ENCODE data around the gene DYNC1H1. TPM values are rescaled to one million over a fixed set of nuclear protein-coding genes. Genes with fewer than 3 reads are reported as not detected.

Gene DYNC1H1
- total RNA-seq, 1 donor from 2014 or later = 265 TPM

DNA sequence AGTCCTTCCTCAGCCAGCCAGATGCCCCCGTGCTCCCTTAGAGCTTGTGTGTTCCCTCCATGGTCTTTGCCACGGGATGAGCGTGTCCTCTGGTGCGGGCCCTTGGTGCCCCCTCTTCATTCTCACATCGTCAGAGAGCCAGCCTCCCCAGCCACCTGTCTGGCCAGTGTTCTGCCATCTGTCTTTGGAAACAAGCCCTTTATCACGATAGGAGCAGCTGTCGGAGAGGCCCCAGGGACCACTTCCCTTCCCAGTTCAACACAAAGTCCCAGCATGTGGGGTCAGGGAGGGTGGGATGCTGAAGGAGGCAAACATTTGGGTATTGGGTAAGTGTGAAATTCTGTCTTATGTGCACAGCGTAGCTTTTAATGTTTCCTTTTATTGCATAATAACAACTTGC, 44.5 kb downstream of the DYNC1H1 start:
- H3K4me3 Mint-ChIP-seq = no peak overlapping the region
- H3K4me1 Mint-ChIP-seq = no peaks in the 10 kb centered on the region
- no peaks in the 10 kb centered on the region for H3K27me3 Mint-ChIP-seq
- intact Hi-C loops (cut with micrococcal nuclease) = no loop called here
- no peak for DNase-seq
- no peak overlapping the region for H3K27ac Mint-ChIP-seq
- peaks cover 80% of the 10 kb centered on the region for H3K36me3 Mint-ChIP-seq (ENCODE audit: low read depth)
- H3K9me3 Mint-ChIP-seq = no peaks in the 10 kb centered on the region

DNA sequence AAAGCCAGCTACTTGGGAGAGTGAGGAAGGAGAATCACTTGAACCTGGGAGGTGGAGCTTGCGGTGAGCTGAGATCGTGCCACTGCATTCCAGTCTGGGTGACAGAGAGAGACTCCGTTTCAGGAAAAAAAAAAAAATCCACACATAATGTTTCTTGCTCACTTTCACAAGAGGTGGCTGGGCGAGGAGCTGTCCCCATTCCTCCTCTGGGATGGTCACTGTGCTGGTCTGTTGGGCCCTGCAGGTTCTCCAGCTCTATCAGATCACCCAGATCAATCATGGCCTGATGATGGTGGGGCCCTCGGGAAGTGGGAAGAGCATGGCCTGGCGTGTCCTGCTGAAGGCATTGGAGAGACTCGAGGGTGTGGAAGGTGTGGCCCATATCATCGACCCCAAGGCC, 47.3 kb downstream of the DYNC1H1 start:
- H3K27me3 Mint-ChIP-seq = no peaks in the 10 kb centered on the region
- intact Hi-C loops (cut with micrococcal nuclease) = no loop called here
- no peak overlapping the region for H3K27ac Mint-ChIP-seq
- no peak for DNase-seq
- peaks cover 84% of the 10 kb centered on the region for H3K36me3 Mint-ChIP-seq (ENCODE audit: low read depth)
- H3K4me3 Mint-ChIP-seq = no peak overlapping the region
- no peaks in the 10 kb centered on the region for H3K4me1 Mint-ChIP-seq
- no peaks in the 10 kb centered on the region for H3K9me3 Mint-ChIP-seq

DNA sequence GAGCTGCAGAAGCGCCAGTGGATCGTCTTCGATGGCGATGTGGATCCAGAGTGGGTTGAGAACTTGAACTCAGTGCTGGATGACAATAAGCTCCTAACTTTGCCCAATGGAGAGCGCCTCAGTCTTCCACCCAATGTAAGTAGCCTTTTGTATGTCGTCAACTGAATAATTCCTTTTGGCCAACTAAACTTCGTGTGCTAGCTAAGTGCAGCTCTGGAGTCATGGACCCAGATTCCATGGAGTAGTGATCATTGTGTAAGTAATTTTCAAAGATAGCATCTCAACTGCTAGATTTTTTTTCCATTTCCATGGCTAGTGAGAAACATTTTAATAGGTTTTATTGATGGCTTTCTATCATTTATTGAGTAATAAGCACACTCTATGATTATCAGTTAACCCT, 48.0 kb downstream of the DYNC1H1 start:
- Mint-ChIP-seq H3K36me3 (ENCODE audit: low read depth) (peaks cover 84% of the 10 kb centered on the region), H3K4me1 (no peaks in the 10 kb centered on the region), H3K27me3 (no peaks in the 10 kb centered on the region), H3K27ac (no peak overlapping the region), H3K9me3 (no peaks in the 10 kb centered on the region), H3K4me3 (no peak overlapping the region)
- intact Hi-C loops (cut with micrococcal nuclease) = no loop called here
- no peak for DNase-seq

DNA sequence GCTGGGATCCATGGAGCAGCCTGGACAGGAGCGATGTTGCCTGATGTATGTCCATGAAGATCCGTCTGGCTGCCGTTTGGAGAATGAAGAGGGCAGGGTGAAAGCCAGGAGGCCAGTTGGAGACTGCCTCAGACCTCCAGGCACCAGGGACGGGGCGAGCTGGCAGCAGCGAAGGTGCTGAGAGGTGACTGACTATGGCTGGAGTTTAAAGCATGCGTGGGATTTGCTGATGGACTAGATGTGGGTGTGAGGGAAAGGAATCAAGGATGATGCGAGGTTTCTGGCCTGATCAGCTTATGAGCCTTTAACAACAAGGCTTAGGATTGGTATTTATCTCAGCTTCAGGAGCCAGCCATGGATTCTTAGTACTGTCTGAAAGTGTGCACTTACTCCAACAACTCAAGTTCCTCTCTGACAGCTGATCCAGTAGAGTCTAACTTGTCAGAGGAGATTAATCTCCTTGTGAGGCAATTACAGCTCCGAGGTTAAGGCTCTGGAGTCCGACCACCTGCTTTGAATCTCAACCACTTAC, 49.4 kb downstream of the DYNC1H1 start:
- Mint-ChIP-seq H3K4me1 (no peaks in the 10 kb centered on the region), H3K36me3 (ENCODE audit: low read depth) (peaks cover 82% of the 10 kb centered on the region), H3K27me3 (no peaks in the 10 kb centered on the region), H3K27ac (no peak overlapping the region), H3K4me3 (no peak overlapping the region), H3K9me3 (no peaks in the 10 kb centered on the region)
- intact Hi-C loops (cut with micrococcal nuclease) = no loop called here
- DNase-seq = no peak

DNA sequence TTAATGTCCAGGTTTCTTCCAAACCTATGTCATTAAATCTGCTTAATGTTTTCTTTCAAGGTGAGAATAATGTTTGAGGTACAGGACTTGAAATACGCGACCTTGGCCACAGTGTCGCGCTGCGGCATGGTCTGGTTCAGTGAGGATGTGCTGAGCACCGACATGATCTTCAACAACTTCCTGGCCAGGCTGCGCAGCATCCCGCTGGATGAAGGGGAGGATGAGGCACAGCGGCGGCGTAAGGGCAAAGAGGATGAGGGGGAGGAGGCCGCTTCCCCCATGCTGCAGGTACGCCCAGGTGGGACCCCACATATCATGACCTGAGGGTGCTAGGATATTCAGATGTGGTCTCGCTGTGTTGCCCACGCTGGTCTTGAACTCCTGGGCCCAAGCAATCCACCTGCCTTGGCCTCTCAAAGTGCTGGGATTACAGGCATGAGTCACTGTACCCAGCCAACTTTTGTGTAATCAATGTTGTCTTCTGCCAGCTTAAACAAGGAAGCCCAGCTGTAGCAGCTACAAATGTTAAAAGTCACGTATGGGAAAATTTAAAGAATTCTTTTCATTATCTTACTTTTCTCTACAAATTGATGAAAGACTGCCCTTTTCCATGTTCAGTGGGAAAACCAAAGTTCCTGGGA, 50.8 kb downstream of the DYNC1H1 start:
- Mint-ChIP-seq H3K4me1 (peaks cover 8% of the 10 kb centered on the region), H3K36me3 (ENCODE audit: low read depth) (peaks cover 82% of the 10 kb centered on the region), H3K4me3 (no peak overlapping the region), H3K27me3 (no peaks in the 10 kb centered on the region), H3K27ac (no peak overlapping the region), H3K9me3 (no peaks in the 10 kb centered on the region)
- intact Hi-C loops (cut with micrococcal nuclease) = no loop called here
- no peak for DNase-seq

DNA sequence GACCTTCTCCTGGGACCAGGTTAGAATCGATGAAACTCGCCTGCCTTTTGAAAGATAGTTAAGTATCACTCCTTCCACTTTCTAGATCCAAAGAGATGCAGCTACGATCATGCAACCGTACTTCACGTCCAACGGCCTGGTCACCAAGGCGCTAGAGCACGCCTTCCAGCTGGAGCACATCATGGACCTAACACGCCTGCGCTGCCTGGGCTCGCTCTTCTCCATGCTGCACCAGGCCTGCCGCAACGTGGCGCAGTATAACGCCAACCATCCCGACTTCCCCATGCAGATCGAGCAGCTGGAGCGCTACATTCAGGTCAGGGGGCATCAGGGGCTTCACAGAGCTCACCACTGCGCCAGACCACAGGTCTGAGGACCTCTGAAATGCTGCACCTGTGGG, 51.4 kb downstream of the DYNC1H1 start:
- intact Hi-C loops (cut with micrococcal nuclease) = no loop called here
- H3K4me3 Mint-ChIP-seq = no peak overlapping the region
- peaks cover 83% of the 10 kb centered on the region for H3K36me3 Mint-ChIP-seq (ENCODE audit: low read depth)
- no peak for DNase-seq
- H3K27me3 Mint-ChIP-seq = no peaks in the 10 kb centered on the region
- H3K4me1 Mint-ChIP-seq = peaks cover 14% of the 10 kb centered on the region
- H3K9me3 Mint-ChIP-seq = no peaks in the 10 kb centered on the region
- H3K27ac Mint-ChIP-seq = no peak overlapping the region

DNA sequence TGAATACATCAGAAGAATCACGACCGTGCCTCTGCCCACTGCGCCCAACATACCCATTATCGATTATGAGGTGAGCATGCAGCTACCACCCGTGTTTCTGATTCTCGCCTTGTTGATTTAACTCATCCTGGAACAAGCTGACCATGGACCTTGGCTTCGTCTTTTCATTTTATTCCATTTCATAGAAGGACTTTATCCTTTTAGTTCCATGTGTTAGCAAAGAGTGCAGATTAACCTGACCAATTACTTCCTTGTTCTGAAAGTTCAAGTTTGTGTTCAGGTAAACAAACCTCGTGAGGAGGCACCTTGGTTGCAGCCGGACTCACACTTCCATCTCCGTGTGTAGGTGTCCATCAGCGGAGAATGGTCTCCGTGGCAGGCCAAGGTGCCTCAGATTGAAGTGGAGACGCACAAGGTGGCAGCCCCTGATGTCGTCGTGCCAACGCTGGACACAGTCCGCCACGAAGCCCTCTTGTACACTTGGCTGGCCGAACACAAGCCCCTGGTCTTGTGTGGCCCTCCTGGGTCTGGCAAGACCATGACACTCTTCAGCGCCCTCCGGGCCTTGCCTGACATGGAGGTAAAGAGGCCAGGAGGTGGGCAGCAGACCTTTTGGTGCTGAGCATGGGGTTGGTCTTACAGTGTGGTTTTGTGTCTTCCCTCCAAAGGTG, 52.2 kb downstream of the DYNC1H1 start:
- no peaks in the 10 kb centered on the region for H3K27me3 Mint-ChIP-seq
- H3K9me3 Mint-ChIP-seq = no peaks in the 10 kb centered on the region
- no peak overlapping the region for H3K4me3 Mint-ChIP-seq
- H3K36me3 Mint-ChIP-seq (ENCODE audit: low read depth) = peaks cover 82% of the 10 kb centered on the region
- intact Hi-C loops (cut with micrococcal nuclease) = no loop called here
- DNase-seq = no peak
- peaks cover 20% of the 10 kb centered on the region for H3K4me1 Mint-ChIP-seq
- no peak overlapping the region for H3K27ac Mint-ChIP-seq

DNA sequence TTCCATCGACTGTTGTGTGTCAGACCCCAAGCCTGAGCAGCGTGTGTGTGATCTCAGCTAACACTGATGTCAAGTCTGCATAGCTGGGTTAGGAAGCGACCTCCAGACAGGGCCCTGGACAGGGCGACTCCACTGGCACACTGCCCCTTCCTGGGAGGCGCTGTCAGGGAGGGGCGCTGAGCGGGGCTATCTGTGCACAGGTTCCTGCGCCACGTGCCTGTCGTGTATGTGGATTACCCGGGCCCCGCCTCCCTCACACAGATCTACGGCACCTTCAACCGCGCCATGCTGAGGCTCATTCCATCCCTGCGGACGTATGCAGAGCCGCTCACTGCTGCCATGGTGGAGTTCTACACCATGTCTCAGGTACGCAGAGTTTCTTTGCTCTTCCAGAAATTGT, 53.9 kb downstream of the DYNC1H1 start:
- Mint-ChIP-seq H3K27ac (no peak overlapping the region), H3K4me1 (peaks cover 22% of the 10 kb centered on the region), H3K9me3 (no peaks in the 10 kb centered on the region), H3K27me3 (no peaks in the 10 kb centered on the region), H3K36me3 (ENCODE audit: low read depth) (peaks cover 81% of the 10 kb centered on the region), H3K4me3 (no peak overlapping the region)
- intact Hi-C loops (cut with micrococcal nuclease) = no loop called here
- DNase-seq = no peak

DNA sequence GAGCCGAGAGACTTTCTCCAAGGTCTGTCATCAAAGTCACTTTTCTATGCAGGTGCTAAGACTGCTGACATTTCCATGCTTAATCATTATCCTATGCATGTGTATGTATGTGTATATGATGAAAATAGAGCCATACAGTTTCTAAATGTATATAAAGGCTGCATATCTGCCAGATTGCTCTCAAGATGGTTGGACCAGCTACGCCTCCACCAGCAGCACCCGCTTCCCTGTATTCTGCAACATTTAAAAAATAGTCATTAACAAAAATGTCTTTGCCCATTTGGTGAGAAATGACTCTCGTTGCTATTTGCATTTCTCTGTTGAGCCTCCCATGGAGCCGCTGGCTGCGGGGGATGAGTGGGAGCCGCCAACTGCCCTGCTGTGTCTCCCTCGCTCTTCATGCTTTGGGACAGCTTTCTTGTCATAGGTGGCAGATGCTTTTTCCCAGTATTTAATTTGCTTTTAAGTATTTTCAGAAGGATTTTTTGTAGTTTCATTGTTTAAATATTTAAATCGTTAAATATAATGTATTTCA, 54.7 kb downstream of the DYNC1H1 start:
- H3K27me3 Mint-ChIP-seq = no peaks in the 10 kb centered on the region
- H3K4me3 Mint-ChIP-seq = no peak overlapping the region
- peak overlapping the region; percentile 54 for H3K27ac Mint-ChIP-seq
- peaks cover 81% of the 10 kb centered on the region for H3K36me3 Mint-ChIP-seq (ENCODE audit: low read depth)
- peaks cover 22% of the 10 kb centered on the region for H3K4me1 Mint-ChIP-seq
- H3K9me3 Mint-ChIP-seq = no peaks in the 10 kb centered on the region
- no peak for DNase-seq
- intact Hi-C loops (cut with micrococcal nuclease) = no loop called here

DNA sequence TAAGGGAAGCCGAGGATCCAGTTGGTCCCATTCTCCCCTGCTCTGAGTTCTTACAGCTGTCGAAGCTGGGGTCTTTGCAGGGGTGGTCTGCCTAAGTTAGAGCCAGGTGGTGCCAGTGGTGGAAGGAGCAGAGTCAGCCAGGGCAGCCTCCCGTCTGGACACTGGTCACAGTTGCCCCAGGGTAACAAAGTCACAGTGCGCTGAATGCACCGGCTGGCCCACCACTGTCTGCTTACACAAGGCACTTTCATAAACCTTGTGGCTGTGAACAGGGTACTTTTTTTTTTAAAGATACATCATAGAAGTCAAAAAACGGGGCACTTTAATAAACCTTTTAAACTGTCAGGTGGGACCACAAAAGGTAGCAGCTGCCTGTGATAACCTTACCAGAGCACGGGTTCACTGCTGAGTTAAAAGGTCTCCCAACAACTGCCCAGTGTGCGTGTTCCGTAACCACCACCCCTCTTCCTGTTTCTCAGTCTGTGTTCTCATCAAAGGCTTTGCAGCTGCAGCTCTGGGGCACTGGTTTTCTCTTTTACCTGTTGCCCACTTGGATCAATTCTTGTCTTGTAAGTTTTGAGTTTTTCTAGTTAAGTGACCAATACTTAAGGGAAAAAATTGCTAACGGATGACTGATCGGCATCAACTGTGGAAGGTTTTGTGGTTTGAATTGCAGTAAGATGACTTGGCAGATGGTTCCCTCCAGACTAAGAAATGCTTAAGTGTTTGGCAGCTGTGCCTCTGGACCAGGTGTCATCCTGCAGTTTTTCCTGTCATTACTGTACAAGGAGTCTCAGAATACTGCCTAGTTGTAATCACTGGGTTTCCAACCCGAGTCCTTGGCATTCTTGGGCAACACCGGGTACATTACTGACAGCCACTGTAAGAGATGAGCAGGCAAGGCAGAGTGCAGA, 55.9 kb downstream of the DYNC1H1 start:
- intact Hi-C loops (cut with micrococcal nuclease) = loop anchor here (2.0 kb wide), 4 partner anchors 56 to 314 kb away; partner anchors contain the start of genes DYNC1H1 and HSP90AA1
- Mint-ChIP-seq H3K9me3 (no peaks in the 10 kb centered on the region), H3K27me3 (no peaks in the 10 kb centered on the region), H3K36me3 (ENCODE audit: low read depth) (peaks cover 76% of the 10 kb centered on the region), H3K4me3 (peak overlapping the region; percentile 54), H3K4me1 (peaks cover 22% of the 10 kb centered on the region), H3K27ac (peak overlapping the region; percentile 88)
- peak; percentile 85 for DNase-seq

DNA sequence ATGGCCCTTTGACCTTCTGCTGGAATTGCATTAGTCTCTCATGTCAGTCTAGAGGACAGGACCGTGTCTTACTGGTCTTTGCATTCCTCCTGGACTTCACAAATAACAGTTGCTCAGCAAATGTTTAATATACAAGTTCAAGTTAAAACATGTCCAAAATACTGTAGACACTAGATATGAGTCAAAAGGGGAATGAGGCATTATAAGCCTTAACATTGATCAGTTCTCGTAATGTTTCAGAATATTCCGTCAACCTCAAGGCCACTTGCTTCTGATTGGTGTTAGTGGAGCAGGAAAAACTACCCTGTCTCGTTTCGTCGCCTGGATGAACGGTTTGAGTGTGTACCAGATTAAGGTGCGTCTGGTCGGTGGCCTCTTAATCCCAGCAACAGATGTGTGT, 62.6 kb downstream of the DYNC1H1 start:
- H3K4me3 Mint-ChIP-seq = no peak overlapping the region
- peaks cover 76% of the 10 kb centered on the region for H3K36me3 Mint-ChIP-seq (ENCODE audit: low read depth)
- H3K9me3 Mint-ChIP-seq = no peaks in the 10 kb centered on the region
- H3K4me1 Mint-ChIP-seq = peaks cover 1% of the 10 kb centered on the region
- no peaks in the 10 kb centered on the region for H3K27me3 Mint-ChIP-seq
- DNase-seq = no peak
- H3K27ac Mint-ChIP-seq = peak overlapping the region; percentile 59
- intact Hi-C loops (cut with micrococcal nuclease) = no loop called here

DNA sequence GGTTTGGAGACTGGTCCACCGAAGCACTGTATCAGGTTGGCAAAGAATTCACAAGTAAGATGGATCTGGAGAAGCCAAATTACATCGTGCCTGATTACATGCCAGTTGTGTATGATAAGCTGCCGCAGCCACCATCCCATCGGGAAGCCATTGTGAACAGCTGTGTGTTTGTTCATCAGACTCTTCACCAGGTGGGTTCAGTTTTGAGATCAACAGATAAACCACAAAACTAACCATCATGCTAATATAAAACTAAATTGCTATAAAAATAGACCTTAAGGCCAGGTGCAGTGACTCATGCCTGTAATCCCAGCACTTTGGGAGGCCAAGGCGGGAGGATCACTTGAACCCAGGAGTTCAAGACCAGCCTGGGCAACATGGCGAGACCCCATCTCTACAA, 63.6 kb downstream of the DYNC1H1 start:
- no peaks in the 10 kb centered on the region for H3K27me3 Mint-ChIP-seq
- H3K27ac Mint-ChIP-seq = no peak overlapping the region
- H3K4me1 Mint-ChIP-seq = no peaks in the 10 kb centered on the region
- intact Hi-C loops (cut with micrococcal nuclease) = no loop called here
- H3K36me3 Mint-ChIP-seq (ENCODE audit: low read depth) = peaks cover 78% of the 10 kb centered on the region
- no peak overlapping the region for H3K4me3 Mint-ChIP-seq
- no peaks in the 10 kb centered on the region for H3K9me3 Mint-ChIP-seq
- no peak for DNase-seq

DNA sequence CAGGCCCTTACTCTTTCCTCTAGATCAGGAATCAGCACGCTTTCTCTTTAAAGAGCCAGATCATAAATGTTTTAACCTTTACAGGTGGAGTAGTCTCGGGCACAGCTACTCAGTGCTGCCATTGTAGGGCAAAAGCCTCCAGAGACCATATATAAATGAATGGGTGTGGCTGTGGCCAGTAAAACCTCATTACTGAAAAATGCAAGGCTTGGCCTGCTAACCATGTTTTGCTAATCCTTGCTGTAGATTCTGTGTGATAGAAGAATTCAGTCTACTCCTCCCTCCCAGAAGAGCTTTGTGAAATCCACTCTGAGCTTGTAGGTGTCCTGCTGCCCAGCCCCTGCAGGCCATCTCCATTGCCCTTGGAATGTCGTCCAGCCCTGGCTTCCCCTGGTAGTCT, 64.4 kb downstream of the DYNC1H1 start:
- intact Hi-C loops (cut with micrococcal nuclease) = no loop called here
- H3K27me3 Mint-ChIP-seq = no peaks in the 10 kb centered on the region
- H3K4me3 Mint-ChIP-seq = no peak overlapping the region
- H3K4me1 Mint-ChIP-seq = no peaks in the 10 kb centered on the region
- H3K9me3 Mint-ChIP-seq = no peaks in the 10 kb centered on the region
- no peak for DNase-seq
- H3K36me3 Mint-ChIP-seq (ENCODE audit: low read depth) = peaks cover 76% of the 10 kb centered on the region
- H3K27ac Mint-ChIP-seq = no peak overlapping the region

DNA sequence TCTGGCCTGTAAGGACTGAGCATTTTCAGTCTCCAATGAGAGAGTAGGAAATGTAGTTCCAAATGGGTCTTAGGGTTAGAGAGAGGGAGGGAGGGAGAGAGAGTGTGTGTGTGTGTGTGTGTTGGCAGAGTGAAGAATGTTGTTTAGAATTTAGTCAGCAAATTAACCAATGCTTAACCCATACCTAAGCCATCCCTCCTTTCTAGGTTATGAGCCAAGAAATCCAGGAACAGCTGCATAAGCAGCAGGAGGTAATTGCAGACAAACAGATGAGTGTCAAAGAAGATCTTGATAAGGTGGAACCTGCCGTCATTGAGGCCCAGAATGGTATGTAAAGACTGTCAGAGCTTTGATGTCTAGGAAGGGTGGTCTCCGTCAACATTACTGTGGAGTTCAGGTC, 65.6 kb downstream of the DYNC1H1 start:
- no peak for DNase-seq
- no peaks in the 10 kb centered on the region for H3K9me3 Mint-ChIP-seq
- intact Hi-C loops (cut with micrococcal nuclease) = no loop called here
- peaks cover 78% of the 10 kb centered on the region for H3K36me3 Mint-ChIP-seq (ENCODE audit: low read depth)
- H3K27me3 Mint-ChIP-seq = no peaks in the 10 kb centered on the region
- no peak overlapping the region for H3K27ac Mint-ChIP-seq
- no peaks in the 10 kb centered on the region for H3K4me1 Mint-ChIP-seq
- no peak overlapping the region for H3K4me3 Mint-ChIP-seq

Measured in activated CD4-positive, alpha-beta T cell treated with anti-CD3 and anti-CD28 coated beads, Interleukin-2, amount 10 ng/mL, durations not matched to agents 24 days and 14 days (primary cell).